GM18508 (cell line): ENCODE data around the gene ATP6V0D1.

Experiments used
- ATAC-seq: cut with Tn5 transposase; IDR thresholded peaks from one replicate; pipeline ENCODE4 v1.9.1; 2021; ENCODE audit warnings: moderate number of reproducible peaks; ENCODE audit not compliant: insufficient read depth, unreplicated experiment

ATP6V0D1 gene

GRCh38 chr16:67463691-67464090 lies 17.3 kb downstream of the ATP6V0D1 start:
- ATAC-seq = no peak

GRCh38 chr16:67463059-67463458 lies 17.9 kb downstream of the ATP6V0D1 start:
- ATAC-seq = no peak

- ATAC-seq = no peak
Measured at GRCh38 chr16:67462279-67462655, 18.7 kb downstream of the ATP6V0D1 start.

GRCh38 chr16:67461600-67462278 lies 19.2 kb downstream of the ATP6V0D1 start:
- no peak for ATAC-seq

GRCh38 chr16:67460961-67461360 lies 20.0 kb downstream of the ATP6V0D1 start:
- no peak for ATAC-seq

- ATAC-seq = no peak
Measured at GRCh38 chr16:67460168-67460567, 20.8 kb downstream of the ATP6V0D1 start.

GRCh38 chr16:67459861-67460150 lies 21.2 kb downstream of the ATP6V0D1 start:
- no peak for ATAC-seq

GRCh38 chr16:67459066-67459860 lies 21.7 kb downstream of the ATP6V0D1 start:
- ATAC-seq = no peak

- no peak for ATAC-seq
Measured at GRCh38 chr16:67458121-67458641, 22.8 kb downstream of the ATP6V0D1 start.

- no peak for ATAC-seq
Measured at GRCh38 chr16:67457611-67458010, 23.3 kb downstream of the ATP6V0D1 start.

- no peak for ATAC-seq
Measured at GRCh38 chr16:67456391-67457081, 24.4 kb downstream of the ATP6V0D1 start.

- ATAC-seq = no peak
Measured at GRCh38 chr16:67454852-67455251, 26.1 kb downstream of the ATP6V0D1 start.

GRCh38 chr16:67454104-67454503 lies 26.9 kb downstream of the ATP6V0D1 start:
- ATAC-seq = no peak

- ATAC-seq = no peak
Measured at GRCh38 chr16:67451704-67452435, 29.1 kb downstream of the ATP6V0D1 start.

GRCh38 chr16:67451061-67451703 lies 29.8 kb downstream of the ATP6V0D1 start:
- ATAC-seq = no peak

GRCh38 chr16:67449739-67450138 lies 31.2 kb downstream of the ATP6V0D1 start:
- no peak for ATAC-seq

- no peak for ATAC-seq
Measured at GRCh38 chr16:67449336-67449735, 31.6 kb downstream of the ATP6V0D1 start.

- ATAC-seq = no peak
Measured at GRCh38 chr16:67448580-67448979, 32.4 kb downstream of the ATP6V0D1 start.

GRCh38 chr16:67447508-67448076 lies 33.4 kb downstream of the ATP6V0D1 start:
- ATAC-seq = no peak
